GM15510 (cell line): ENCODE measurements around the gene GLP2R.

Source experiments
- POLR2A ChIP-seq: IDR thresholded peaks from 3 replicates; pipeline ENCODE4 v1.6.1; 2011; ENCODE audit warnings: borderline replicate concordance; ENCODE audit not compliant: insufficient read length; ENCODE audit errors: extremely low read depth

The GLP2R gene, protein sequence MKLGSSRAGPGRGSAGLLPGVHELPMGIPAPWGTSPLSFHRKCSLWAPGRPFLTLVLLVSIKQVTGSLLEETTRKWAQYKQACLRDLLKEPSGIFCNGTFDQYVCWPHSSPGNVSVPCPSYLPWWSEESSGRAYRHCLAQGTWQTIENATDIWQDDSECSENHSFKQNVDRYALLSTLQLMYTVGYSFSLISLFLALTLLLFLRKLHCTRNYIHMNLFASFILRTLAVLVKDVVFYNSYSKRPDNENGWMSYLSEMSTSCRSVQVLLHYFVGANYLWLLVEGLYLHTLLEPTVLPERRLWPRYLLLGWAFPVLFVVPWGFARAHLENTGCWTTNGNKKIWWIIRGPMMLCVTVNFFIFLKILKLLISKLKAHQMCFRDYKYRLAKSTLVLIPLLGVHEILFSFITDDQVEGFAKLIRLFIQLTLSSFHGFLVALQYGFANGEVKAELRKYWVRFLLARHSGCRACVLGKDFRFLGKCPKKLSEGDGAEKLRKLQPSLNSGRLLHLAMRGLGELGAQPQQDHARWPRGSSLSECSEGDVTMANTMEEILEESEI

DNA sequence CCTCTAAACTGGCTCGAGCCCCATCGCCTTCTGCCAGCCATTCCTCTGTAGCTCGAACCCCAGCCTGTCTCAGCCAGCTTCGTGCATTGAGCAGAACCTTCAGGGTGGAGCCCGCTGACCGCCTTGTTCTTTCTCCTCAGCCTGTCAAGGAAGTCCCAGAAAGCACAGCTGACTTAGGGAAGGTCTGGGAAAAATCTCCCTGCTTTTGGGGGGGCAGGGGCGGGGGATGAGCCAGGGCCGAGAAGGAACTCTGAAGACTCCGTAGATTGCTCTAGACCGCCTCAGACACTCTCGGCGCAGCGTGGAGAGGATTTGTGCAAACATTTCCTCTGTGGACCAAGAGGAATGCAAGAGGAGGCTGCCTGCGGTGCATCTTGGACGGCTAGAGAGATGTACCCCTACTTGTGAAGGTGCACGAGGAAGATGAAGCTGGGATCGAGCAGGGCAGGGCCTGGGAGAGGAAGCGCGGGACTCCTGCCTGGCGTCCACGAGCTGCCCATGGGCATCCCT lies at the start of gene GLP2R:
Gene GLP2R (plus strand): TSS at position 284 of the 510 bp plus-strand sequence. CDS start 140 bp downstream, at position 424.
- TF ChIP-seq POLR2A = no peak

DNA sequence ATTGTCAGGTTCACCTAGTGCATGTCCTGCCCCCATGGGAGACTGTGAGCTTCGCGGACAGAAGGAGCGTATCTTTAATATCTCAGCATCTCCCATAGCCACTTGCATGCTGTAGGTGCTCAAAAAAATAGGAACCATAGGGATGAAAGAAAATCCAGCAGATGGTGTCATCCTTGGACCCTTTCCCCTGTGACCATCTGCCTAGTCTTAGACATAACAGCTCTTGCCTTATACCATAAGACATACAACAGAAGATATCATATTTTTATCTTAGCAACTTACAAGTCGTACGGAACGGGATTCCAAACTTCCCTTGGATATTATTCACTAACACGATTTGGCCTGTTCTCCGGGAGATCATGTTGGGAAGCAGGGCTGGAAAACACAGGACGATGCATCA lies 48.8 kb upstream of the GLP2R start:
- TF ChIP-seq POLR2A = no peak

DNA sequence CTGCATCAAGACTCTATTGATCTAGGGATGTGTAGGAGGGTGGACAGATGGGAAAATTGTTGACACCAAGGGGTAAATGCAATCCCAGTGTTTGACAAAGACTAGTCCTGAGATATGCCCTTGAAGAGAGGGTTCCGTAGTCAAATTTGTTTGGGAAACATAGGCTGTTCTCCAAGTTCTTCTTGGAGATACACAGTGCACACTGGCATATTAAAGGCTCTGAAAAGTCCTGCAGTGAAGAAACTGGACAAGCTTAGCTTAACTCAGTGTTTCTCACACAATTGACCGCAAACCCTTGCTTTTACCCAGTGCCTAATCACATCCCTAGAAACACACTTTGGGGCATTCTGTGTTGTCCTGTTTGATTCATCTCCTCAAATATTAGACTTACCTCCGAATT lies 45.2 kb upstream of the GLP2R start:
- TF ChIP-seq POLR2A = no peak

DNA sequence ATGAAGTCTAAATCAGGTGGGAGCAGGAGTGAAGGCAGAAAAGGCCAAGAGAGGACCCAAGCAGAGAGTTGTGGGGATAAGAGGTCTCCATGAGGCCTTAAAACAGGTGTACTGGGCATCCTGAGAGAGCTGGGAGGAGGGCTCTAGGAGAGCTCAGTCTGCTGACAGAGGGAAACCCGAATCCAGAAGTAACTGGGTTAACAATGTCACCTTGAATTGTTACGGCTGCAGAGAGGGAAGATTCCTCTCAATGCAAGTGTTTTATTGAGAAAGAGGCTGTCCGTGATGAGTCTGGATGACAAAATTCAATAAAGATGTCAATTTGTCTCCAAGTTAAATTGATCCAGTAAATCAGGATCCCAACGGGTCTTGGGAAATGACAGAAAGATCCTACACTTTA lies 42.7 kb upstream of the GLP2R start:
- no peak for TF ChIP-seq POLR2A

DNA sequence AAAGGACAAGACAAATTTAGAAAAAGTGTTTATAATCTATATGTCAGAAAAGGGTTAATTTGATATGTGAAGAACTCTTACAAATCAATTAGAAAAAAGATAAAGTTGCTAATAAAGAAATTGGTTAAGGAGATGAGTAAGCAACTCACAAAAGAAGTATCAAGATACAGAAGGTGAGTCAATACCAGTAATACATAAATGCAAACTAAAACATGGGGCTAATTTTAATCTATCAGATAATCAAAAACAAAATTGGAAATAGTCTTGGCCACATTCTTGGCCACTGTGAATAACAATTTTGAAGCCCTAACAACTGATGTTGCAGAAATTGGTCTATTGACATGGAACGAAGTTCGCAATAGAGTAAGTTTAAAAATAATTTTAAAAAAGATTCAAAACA lies 41.2 kb upstream of the GLP2R start:
- no peak for TF ChIP-seq POLR2A

DNA sequence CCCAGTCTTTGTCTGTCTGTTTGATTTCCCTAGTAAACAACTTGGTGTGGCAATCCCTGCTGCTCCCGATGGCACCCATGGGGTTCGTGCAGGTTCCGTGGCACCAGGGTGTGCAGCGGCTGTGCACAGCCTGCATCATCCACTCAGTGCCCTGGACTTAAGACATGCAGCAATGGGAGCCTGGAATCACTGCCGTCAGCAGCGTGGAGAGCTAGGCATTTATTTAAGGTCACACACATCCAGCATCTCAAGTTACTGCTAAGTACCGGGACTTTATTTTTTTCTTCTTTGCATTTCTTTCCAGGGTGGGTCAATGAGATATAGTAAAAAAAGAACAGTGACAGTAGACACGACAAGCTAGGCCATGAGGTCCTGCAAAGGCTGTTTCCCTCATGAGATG lies 37.1 kb upstream of the GLP2R start:
- no peak for TF ChIP-seq POLR2A

DNA sequence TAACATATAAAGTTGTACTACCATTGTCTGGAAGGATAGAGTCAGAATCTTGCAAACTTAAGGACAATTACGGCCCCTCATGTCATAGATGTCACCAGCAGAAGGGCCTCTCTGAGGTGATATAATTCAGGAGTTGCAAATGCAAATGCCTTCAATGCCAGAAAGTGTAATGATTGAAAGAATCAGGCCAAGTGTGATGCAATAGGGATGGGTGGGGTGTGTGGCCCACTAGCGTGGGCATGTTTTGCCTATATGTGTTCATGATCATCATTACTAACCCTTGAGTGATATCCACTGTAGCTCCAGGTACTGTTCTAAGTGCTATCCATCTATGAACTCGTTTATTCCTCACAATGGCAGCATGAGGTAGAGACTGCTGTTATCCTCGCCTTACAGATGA lies 35.4 kb upstream of the GLP2R start:
- TF ChIP-seq POLR2A = no peak

DNA sequence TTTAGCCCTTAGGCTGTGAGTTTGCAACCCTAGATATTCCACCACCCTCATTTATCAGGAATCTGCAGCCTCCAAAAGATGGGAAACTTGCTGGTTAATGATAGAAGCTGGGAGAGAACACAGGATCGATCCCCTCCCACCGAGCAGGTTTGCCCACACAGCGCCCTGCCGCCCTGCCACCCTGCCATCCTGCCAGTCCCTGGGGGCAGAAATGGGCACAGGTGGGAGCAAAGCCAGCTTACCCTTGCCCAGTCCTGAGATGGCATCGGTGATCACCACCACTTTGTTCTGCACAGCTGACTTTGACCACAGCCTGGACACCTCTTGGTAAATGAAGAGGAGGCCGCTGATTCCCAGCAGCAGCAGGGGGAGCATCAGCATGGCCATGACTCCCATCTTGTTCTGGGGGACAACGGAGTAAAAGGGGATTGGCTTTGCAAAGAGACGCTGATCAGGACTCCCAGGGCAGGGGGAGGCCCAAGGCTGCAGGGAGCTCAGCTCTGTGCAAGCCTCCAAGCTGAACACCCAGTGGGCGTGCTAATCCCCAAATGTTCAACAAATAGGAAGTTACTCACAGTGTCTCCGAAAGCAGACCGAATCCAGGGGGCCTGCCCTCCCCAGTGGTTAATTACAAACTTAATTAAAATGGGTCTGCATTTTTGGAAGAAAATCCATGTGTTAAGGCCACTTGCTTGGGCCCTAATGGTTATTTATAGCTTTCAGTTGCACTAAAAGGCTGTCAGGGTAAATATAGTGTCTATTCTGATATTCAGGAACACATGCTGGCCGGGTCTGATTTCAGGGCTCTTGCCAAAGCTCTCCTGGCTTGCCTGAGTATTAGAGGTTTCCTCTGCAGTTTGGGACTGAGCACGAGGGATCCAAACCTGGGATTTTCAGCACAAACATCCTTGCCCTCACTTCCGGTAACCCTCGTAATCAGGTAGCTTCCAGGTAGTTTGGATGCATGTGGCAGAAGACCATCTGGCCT lies 34.5 kb upstream of the GLP2R start, which contains the start of gene DHRS7C:
Gene DHRS7C (minus strand): TSS at position 704 of the 988 bp plus-strand sequence. CDS start 308 bp downstream, at position 396.
- no peak for TF ChIP-seq POLR2A

DNA sequence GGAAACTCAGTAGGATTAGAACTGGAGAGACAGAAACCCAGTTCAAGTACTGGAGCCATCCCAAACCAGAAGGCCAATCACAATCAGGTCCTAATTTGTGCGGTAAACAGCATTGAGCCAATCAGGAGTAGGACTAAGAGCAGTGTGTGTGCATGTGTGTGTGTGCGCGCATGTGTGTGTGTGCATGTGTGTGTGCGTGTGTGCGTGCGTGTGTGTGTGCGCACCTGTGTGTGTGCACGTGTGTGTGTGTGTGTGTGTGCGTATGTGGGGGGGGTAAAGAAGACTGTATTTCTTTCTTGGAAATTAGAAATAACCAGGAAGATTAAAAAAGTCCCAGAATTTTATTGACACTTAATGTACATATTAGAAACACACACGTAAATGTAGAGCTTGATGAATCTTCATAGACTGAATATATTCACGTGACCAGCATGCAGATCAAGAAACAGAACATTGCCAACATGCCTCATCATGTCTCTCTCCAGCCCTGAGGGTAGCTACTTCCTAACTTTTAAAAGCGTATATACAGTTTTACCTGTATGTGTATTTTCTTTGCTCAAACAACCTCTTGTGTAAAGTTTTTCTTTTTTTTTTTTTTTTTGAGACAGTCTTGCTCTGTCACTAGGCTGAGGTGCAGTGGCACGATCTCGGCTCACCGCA lies 33.4 kb upstream of the GLP2R start:
- TF ChIP-seq POLR2A = no peak

DNA sequence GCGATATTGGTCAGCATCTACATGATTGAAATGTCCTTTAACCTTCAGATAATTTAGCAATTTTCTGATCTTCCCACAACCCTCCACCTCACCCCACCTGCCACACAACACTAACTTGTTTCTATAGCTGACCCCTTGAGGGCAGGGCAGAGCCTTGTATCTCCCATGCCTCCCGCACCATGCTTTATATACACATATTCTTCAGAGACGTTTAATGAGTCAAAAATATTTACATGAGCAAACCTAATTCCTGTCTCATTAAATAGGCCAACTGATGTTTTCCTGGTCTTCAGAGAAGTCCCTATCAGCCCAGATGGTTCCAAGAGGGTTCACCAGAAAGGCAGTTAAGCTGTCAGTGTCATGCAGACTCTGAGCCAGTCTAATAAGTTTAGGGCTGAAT lies 27.7 kb upstream of the GLP2R start:
- no peak for TF ChIP-seq POLR2A

DNA sequence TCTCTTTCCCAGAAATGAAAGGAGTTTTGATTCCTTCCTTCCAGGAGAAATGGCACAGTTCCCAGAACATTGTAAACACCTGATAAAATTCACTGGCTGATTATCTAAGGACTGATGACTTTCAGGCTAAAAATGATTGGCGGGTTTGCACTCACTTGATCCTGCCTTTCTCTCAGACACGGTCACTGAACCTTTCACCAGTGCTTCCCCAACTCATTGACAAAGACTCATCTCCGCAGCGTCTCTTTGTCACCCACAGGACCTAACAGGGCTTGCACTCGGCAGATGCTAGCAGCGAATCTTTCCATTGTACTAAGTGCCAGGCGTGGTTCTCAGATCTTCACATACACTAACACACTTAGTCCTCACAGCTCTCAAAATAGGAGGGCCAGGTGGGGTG lies 27.0 kb upstream of the GLP2R start:
- TF ChIP-seq POLR2A = no peak

DNA sequence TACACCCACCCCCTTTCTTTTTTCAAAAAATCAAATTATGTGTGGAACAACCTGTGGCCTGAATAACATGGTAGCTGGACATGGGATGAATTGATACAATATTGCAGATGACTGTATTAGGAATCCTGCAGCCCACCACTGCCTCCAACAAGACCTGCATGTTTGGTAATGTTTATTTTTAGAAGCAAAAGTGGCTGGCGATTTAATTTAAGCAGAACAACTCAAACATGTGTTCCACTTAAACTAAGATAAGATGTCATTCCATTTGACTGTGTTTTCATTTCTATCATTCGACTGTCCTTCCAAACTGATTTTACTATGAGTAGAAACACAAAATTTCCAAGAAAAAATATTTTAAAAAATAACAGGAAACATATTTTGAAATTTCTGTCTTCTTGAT lies 24.2 kb upstream of the GLP2R start:
- no peak for TF ChIP-seq POLR2A

DNA sequence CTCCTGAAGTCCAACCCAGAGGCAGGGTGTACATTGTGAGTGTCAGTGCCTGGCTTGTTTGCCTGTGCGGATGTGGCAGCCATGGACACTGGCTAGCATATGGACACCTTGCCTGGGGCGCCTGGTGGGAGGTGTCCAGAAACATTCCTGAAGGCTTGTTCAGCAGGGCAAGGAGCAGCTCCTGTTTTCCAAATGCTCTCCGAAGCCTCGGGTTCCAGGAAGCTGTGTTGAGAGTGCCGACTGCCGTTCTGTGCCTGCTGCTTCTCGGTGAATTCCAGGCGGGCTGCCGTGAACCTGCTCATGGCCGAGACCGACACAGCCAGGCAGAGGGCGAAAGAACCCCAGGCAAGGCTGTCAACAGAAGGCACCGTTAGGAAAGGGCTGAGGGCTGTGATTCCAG lies 23.4 kb upstream of the GLP2R start:
- no peak for TF ChIP-seq POLR2A

DNA sequence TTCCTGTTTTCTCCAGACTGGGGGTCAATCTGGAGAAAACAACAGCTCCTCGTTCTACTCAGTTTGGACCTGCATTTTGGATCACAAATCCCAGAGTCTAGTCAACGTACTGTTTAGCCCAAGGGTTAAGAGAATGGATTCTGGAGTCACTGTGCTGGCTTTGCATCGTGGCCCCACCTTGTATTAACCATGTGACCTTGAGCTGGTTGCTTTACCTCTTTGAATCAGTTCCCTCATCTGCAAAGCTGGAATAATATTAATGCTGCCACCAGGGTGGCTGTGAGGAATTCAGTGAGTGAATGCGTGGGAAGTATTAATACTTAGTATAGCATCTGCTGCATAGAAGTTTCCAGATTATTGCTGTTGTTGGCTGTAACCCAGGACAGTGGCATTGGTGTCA lies 23.0 kb upstream of the GLP2R start:
- no peak for TF ChIP-seq POLR2A

DNA sequence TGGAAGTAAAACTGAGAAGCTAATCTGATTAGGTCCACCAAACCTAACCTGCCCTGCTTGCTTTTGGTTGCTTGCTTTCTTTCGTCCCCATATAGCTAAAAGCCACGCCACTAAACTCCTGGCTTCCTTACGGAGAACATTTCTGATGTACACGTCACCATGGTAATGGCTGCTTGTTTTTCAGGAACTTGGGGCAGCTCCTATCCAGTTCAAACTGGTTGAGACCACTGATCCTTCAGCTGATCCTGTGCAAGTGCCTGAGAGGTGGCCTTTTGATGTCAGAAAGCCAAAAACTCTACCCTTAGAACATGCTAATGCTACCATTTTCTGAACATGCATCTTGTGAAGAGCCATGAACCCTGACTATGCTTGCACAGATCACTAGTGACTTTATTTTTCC lies 20.0 kb upstream of the GLP2R start:
- no peak for TF ChIP-seq POLR2A

DNA sequence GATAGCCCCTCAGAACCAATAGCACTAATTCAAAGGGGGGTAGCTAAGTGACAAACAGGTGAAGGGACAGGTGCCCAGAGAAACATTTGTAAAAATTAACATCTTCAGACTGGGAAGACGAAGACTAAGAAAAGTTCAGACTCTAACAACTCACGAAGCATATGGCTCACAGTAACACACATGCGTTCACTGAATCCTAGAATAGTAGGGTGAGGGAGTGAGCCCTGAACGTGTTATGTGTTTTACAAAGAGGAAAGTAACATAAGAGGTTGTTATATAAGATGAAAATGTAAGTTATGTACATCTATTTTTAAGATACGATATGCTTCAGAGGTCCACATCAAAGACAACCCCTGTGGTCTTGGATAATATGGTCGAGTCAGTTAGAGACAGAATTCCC lies 19.0 kb upstream of the GLP2R start:
- no peak for TF ChIP-seq POLR2A
